HS-27A (cell line): ENCODE data around the gene SECISBP2L.
"Not testable (repeated sequence)": the region's sequence is repeated elsewhere in the genome, so short reads cannot be mapped to it uniquely, and the experiment has no call there.

Experiments
- DNase-seq: peaks from one replicate; pipeline ENCODE4 v3.0.0-alpha.2; 2012; ENCODE audit warnings: low read depth, missing footprints

SECISBP2L gene, protein sequence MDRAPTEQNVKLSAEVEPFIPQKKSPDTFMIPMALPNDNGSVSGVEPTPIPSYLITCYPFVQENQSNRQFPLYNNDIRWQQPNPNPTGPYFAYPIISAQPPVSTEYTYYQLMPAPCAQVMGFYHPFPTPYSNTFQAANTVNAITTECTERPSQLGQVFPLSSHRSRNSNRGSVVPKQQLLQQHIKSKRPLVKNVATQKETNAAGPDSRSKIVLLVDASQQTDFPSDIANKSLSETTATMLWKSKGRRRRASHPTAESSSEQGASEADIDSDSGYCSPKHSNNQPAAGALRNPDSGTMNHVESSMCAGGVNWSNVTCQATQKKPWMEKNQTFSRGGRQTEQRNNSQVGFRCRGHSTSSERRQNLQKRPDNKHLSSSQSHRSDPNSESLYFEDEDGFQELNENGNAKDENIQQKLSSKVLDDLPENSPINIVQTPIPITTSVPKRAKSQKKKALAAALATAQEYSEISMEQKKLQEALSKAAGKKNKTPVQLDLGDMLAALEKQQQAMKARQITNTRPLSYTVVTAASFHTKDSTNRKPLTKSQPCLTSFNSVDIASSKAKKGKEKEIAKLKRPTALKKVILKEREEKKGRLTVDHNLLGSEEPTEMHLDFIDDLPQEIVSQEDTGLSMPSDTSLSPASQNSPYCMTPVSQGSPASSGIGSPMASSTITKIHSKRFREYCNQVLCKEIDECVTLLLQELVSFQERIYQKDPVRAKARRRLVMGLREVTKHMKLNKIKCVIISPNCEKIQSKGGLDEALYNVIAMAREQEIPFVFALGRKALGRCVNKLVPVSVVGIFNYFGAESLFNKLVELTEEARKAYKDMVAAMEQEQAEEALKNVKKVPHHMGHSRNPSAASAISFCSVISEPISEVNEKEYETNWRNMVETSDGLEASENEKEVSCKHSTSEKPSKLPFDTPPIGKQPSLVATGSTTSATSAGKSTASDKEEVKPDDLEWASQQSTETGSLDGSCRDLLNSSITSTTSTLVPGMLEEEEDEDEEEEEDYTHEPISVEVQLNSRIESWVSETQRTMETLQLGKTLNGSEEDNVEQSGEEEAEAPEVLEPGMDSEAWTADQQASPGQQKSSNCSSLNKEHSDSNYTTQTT

DNA sequence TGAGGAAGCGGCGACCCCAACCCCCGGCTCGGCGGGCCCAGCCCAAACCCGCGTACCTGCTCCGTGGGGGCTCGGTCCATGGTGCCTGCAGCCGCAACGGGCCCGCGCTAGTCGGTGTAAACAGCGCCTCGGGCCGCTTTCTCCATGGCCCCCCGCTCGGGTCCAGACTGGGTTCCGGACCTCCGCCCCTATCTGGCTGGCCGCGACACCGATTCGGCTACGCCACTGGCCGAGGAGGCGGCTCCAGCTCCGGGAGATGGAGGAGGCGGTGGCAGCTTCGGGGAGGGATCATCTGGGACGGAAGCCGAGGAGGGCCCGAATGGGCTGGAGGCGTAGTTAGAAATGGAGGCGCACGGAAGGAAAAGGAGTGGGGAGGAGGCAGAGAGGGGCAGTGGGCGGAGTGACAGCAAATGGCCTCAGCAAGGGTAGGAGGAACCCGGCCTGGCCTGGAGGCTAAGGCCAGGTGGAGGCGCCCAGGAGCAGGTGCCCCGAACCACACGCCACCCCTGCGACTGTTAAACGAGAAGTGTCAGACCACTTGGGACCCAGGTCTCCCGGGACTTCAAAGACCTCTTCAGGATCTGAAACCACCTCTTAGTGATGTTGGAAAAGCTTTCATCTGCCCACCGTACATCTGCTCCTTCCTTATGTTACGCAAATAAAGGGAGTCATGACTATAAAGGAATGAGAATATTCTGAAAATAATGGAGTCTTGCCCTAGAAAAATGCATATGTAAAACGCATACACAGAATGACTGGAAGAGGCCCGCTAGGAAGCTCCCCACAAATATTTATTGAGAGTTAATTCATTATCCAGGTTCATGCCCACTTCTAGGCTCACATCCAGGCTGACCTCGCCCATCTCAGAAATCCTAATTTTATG is at the start of gene SECISBP2L:
SECISBP2L (minus strand) TSS at position 227 of the 883 bp plus-strand sequence; CDS start at position 80, 147 bp downstream.
- peak; percentile 79 for DNase-seq

DNA sequence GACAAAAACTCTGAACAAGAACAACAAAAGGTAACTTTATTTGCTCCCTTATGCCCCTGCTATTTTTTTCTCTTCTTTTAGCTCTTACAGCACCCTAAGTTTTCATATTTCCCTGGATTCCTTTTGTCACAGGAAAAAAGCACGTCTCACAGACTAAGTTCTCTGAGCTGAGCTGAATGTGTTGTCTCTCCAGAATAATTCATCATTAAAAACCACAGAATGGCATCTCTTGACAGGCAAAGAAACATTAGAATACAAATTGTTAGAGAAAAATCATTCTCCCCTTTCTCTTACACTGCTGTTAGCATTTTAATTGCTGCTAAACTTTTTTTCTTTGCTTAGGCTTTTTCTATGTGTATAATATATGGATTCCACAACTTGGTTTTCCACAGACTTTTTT is 48.7 kb upstream of the SECISBP2L start:
- DNase-seq = no peak

DNA sequence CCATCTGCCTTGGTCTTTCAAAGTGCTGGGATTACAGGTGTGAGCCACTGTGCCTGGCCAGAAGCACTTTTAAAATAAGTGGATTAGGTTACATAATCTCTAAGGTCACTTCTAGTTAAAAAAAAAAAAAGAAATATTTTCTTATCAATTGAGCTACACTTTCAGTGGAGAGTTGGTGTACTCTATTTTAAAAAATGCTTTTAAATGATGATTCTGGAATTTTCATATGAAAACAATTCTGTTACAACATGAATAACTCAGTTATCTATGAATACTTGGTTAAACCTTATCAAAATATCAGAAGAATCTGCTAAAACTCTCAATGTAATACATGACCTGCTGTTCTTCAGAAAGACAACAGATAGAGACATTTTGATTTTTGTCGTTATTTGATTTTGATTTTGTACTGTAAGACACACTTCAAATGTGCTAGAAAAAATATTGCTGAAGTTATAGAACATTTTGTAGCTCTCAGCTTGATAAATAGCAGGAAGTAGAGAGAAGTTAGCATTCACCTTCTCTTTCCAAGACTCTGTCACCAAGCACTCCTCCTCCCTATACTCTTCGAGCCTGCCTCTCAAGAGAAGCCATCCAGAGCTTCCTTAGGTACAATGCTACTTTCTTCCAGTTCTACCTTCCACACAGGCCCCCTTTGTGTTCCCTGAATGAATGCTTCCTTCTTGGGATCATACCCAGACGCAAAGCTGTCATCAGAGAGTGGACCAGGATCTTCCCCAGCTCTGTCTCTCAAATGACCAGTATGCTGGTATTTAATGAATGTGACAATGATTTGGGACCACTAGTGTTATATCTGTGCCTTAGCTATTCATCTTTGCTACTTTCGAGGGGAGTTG is 47.2 kb upstream of the SECISBP2L start:
- DNase-seq = no peak

DNA sequence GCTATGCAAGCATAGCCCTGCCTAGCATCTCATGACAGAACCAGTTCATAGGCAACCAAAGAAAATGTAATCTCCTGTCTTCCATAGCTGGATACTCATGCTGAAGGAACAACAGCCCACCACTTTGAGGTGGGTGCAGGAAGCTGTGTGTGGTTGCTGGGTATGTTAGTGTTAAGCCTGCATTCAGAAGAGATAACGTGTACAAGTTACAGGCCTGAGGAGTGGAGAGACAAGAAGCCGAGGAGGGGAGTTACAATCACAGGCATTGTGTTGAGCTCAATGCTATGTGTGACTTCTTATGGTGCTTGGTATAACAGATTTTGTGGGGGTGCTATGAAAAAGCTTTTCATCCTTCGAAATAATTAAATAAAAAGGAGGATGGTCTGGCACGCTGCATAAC is 42.8 kb upstream of the SECISBP2L start:
- no peak for DNase-seq

DNA sequence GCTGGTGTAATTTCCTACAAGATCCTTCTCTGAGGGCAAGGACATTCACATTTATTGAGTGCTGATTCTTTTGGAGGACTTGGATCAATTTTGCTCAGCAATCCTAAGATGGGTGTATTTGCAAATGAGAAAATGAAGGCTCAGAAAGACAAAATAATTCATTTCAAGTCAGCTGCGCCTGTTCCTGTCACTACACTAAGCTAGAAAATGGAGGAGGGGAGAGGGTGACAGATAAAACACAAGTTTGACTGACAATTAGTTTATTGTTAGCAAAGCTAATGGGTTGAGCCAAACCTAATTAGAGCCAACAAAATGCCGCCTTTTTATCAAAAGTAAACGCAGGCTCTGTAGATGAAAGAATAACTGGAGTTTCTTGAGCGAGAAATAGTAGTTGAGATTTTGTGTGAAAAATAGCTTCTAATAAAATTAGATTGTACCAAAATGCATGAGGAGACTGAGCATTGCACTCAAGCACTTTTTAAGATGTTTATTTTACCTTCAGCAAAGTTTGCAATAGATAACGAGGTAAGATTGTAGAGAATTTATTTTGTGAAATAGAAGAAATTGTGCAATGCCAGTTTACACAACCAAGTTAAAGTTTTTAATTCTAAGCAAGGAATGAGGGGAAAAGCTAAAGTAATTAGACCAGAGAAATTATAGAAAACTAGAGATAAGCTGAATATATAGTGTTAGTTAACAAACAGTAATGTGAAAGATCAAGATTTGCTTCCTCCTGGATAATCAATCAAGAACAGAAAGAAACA is 39.6 kb upstream of the SECISBP2L start:
- no peak for DNase-seq

DNA sequence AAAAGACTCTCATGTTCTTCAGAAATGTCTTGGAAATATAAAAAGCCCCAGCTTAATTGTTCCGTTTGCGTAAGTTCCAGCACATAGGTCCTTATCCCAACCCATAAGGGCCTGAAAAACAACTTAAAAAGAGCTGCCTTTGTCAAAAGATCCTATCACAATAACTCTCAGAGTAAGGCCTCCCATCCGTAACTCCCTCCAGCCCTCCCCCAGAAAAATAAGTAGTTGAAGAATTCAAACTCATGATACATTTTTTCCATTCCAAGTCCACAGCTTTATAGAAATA is 38.0 kb upstream of the SECISBP2L start:
- no peak for DNase-seq

DNA sequence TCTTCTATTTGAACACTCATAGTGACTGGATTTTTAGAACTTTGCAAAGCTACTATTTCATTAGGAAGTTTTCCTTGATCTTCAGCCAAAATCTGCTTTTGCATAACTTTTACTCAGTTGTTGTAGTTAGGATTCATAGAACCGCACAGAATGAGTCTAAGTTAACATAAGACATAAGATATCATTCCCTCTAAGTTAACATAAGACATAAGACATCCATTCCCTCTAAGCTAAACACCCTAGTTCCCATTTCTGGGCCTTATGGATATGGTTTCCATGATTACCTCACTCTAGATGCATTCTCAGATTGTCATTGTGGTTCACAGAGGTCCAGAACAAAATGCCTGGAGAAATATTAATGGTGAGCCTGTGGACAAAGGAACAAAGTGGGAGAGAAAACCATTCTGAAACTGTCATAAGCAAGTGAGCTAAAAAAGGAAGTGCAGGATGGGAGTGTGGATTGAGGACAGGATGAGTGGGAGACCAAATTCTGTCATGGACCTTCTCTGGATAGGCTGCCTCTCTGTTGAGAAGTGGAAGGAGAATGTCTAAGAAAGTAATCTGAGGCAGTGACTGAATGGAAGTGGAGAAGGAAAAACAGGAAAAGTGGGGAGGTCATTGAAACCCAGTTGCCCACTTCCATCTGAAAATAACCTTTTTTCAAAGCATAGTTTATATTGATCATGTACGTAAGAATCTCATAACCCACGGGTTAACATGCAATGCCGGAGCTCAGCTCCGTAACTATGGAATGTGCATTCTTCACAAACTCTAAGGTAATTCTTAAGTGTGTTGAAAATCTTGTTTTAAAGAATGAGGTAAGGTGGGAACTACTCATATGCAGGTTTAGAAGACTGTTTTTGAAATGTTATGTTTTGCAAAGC is 37.4 kb upstream of the SECISBP2L start:
- DNase-seq = no peak

DNA sequence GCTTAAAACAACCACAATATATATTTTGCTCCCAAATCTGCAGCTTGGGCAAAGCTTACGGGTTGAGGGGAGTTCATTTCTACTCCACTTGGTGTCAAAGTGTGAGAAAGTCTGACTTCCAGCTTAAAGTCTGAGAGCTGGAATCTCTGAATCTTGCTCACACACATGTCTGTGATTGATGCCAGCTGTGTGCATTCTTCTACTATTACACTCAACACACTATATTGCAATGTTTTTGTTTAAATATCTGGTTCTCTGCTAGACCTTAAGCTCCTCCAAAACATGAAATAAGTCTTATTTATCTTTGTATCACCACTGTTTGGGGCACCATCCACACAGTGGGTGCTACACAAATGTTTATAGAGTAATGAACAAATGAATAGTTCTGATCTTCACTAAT is 36.7 kb upstream of the SECISBP2L start:
- DNase-seq = no peak

DNA sequence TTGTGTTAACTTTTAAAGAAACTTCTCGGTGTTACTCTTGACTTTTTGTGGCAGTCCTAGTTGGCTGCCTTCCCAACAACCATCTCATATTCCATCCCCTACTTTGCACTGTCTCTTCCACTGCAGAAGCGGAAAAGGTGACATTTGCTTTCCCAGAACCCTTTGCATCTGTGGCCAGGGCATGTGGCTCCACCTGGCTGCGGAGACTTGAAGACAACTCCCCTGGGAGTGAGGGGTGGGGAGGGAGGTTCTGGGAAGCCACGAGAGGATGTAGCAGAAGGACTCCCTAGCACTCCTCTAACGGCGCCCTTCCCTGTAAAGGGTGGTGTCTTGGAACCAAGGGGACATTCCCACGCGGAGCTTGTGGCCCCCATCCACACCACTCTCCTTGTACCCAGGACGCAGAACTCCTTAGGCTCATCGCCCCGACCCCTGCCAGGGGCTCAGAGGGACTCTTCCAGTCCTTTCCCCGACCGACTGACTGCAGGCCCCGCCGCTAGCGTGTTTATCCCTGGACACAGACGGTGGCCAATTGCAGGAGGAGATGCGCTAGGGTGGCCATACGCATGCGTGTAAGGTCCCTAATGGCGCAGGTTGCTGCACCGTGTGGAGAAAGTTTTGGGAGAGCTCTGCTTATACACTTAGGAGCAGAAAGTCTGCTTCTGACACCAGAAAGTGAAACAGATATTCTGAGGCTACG is 33.2 kb upstream of the SECISBP2L start:
- no peak for DNase-seq

DNA sequence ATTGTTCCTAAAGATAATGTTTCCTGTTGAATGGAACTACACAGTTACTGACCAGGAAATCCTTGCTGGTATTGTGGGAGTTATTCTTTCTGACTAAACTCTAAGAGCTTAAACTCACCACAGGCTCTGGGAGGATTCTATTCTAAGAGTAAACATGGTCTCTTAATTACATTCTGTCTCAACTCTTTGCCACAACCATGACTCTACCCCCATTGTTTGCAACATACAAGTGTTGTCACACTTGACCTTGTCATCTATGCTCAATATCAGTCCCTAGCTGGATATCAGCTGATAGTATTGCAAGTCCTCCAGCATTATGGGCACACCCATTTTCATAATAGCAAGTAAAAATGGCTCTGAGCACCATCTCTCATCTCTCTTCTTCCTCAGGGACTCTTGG is 29.6 kb upstream of the SECISBP2L start:
- DNase-seq = no peak

DNA sequence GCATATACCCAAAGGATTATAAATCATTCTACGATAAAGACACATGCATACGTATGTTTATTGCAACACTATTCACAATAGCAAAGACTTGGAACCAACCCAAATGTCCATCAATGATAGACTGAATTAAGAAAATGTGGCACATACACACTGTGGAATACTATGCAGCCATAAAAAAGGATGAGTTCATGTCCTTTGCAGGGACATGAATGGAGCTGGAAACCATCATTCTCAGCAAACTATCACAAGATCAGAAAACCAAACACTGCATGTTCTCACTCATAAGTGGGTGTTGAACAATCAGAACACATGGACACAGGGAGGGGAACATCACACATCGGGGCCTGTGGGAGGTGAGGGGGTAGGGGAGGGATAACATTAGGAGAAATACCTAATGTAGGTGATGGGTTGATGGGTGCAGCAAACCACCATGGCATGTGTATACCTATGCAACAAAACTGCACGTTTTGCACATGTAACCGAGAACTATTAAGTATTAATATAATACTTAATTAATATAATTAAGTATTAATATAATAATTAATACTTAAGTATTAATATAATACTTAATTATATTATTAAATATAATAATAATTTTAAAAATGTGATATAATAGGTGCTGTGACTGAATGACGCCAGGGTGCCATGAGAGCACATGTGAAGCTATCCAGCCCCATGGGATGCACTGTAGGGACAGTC is 28.5 kb upstream of the SECISBP2L start:
- not testable (repeated sequence) for DNase-seq

DNA sequence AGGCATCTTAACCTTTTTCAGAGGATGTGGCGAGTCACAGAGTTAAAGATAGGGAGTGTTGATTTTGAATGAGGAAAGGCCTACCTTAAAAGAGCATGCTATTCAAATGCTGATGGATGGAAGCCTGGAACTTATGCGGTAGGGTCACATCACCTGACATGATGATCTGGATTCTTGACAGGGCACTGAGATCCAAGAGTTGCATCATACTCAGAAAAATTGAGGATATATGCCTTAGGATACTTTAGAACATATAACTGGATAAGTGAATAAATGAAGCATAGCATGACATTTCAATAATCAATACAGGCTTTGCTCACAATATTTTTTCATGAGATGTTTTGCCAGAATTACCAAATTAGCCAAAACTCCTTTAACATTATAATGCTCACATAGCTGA is 20.1 kb upstream of the SECISBP2L start:
- DNase-seq = no peak

DNA sequence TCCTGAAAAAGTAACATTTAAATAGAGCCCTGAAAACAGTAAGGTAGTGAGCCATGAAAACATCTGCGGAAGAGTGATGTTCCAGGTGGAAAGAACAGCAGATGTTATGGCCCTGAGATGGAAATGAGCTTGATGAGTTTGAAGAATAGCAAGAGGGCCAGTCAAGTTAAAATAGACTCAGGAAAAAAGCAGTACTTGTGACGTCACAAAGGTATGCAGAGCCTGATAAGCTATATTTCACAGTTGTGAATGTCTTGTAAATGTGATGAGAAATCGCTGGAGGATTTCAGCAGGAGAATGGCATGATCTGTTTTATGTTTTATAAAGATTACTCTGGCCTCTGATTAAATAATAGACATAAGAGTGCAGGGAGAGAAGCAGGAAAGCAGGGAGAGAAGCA is 18.6 kb upstream of the SECISBP2L start:
- DNase-seq = no peak

DNA sequence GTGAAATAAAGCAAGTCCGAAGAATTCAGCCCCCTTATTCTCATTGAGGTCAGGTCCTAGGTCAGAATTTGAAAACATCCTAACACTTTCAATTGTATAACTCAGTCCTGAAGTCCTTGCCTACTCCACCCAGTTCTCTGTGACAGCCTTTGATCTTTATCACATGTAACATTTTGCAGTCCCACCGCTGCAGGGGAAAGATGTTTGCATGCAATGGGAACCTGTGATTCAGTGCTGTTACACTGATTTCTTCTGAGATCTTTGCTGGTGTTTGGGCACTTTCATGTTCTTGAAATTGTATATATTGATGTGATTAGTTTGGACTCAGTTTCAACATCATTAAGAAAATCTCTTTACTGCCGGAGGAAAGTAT is 18.0 kb upstream of the SECISBP2L start:
- no peak for DNase-seq

DNA sequence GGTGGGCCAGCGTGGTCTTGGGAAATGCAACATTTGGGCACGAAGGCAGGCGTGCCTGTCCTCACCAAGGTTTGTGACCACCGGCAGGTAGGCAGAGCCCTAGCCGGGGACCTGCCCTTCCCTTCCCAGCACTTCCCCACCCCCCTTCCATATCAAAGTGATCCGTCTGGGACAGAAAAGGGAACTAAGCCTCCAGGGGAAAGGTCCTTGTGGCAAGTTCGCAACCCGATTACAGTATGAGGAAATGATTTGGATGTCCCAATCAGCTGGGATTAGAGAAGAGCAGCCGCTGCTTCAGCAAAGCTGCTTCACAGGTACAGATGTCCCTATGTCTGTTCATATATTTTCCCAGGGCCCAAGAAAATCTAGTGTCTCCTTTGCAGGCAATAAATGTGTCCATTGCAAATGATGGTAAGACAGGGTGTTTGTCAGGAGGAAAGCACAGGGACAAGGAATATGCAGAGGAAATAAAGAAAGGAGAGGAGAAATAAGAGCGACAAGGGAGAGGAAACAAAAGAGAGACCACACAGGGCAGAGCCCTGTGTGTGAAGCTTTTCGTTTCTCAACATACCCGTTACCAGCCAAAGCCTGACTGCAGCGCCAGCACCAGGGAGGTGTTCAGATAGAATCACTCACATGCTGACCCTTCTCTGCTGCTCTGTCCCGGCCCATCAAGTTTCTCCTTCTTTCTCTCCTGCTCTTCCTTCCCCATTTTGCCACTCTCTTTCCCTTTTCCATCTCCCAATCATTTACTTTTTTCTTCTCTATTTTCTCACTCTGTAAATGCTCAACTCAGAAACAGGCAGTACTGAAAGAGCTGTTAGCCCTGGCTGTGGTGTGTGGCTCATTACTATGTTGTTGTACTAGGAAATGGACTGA is 17.4 kb upstream of the SECISBP2L start:
- no peak for DNase-seq

DNA sequence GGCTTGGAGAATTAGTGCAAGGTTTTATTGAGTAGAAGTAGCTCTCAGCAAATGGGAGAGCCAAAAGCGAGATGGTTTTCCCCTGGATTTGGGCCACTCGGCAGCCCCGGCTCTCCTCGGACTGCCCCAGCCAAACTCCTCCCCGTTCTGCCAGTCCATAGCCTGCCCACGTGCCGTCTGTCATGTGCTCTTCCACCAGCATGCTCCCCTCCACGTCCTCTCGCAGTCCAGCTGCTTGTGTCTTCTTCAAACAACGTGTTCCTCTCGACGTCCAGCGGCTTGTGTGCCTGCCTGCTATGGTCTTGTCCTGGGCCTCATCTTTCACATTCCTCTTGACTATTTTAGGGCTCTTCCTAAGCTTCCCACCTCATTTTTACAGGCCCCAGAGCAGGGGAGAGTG is 16.7 kb upstream of the SECISBP2L start:
- no peak for DNase-seq
